Measurements from ENCODE around the gene BLOC1S2. TPM values are rescaled to one million over a fixed set of nuclear protein-coding genes. Genes with fewer than 3 reads are reported as not detected.
"Not testable (repeated sequence)": the region's sequence is repeated elsewhere in the genome, so short reads cannot be mapped to it uniquely, and the experiment has no call there.

BLOC1S2 gene
- total RNA-seq, 6 donors from 2014 or later: 25.1 to 51.2 (median 38.5) TPM

GRCh38 chr10:100306861-100307260, 20.4 kb upstream of the BLOC1S2 start:
- H3K4me3 ChIP-seq: no peak overlapping the region
- WGBS, 2 donors: 89 to 90% methylated on average over 5 of the region's 5 CpGs
- ATAC-seq (ENCODE audit: low FRiP score in 2 of 2): no peak

GRCh38 chr10:100304414-100304813, 17.9 kb upstream of the BLOC1S2 start:
- Histone ChIP-seq H3K4me3 (no peak overlapping the region), H3K27ac (no peak overlapping the region), H3K36me3 (no peaks in the 10 kb centered on the region), H3K4me1 (no peaks in the 10 kb centered on the region), H3K9me3 (no peaks in the 10 kb centered on the region), H3K27me3 (no peaks in the 10 kb centered on the region)
- WGBS, 2 donors: 79 to 98% methylated on average over 3 of the region's 3 CpGs
- TF ChIP-seq POLR2A (IDR thresholded peaks at IDR 0.05): no peak
- no peak for TF ChIP-seq EP300 (IDR thresholded peaks at IDR 0.05)
- TF ChIP-seq CTCF (IDR thresholded peaks at IDR 0.05): no peak
- TF ChIP-seq POLR2AphosphoS5 (IDR thresholded peaks at IDR 0.05): no peak
- DNase-seq (no peak), ATAC-seq (ENCODE audit: low FRiP score in 2 of 2) (no peak)

More at GRCh38 chr10:100306861-100307260, 20.4 kb upstream of the BLOC1S2 start:
- no peak for TF ChIP-seq EP300 (IDR thresholded peaks at IDR 0.05)
- TF ChIP-seq POLR2AphosphoS5 (IDR thresholded peaks at IDR 0.05): no peak
- TF ChIP-seq POLR2A (IDR thresholded peaks at IDR 0.05): no peak
- no peak for TF ChIP-seq CTCF (IDR thresholded peaks at IDR 0.05)
- DNase-seq: no peak
- no peaks in the 10 kb centered on the region for H3K4me1 ChIP-seq
- H3K36me3 ChIP-seq: no peaks in the 10 kb centered on the region
- H3K27me3 ChIP-seq: no peaks in the 10 kb centered on the region
- no peaks in the 10 kb centered on the region for H3K9me3 ChIP-seq
- H3K27ac ChIP-seq: no peak overlapping the region

GRCh38 chr10:100303724-100304319, 17.3 kb upstream of the BLOC1S2 start:
- peak in 1 of 2 donors; percentile 61 for ATAC-seq (ENCODE audit: low FRiP score in 2 of 2)
- TF ChIP-seq POLR2AphosphoS5 (IDR thresholded peaks at IDR 0.05): no peak
- TF ChIP-seq CTCF (IDR thresholded peaks at IDR 0.05): peak in 4 of 6 experiments; percentile 35 to 61 (median 48)
- 29 to 35% methylated on average over 7 of the region's 7 CpGs for WGBS, 2 donors
- no peaks in the 10 kb centered on the region for H3K36me3 ChIP-seq
- no peaks in the 10 kb centered on the region for H3K27me3 ChIP-seq
- no peak for DNase-seq
- H3K4me3 ChIP-seq: no peak overlapping the region
- no peaks in the 10 kb centered on the region for H3K9me3 ChIP-seq
- H3K27ac ChIP-seq: no peak overlapping the region
- H3K4me1 ChIP-seq: no peaks in the 10 kb centered on the region

- not testable (repeated sequence) for H3K36me3 ChIP-seq; H3K27ac ChIP-seq; H3K9me3 ChIP-seq; H3K4me1 ChIP-seq; H3K4me3 ChIP-seq; ATAC-seq (ENCODE audit: low FRiP score in 2 of 2); DNase-seq; H3K27me3 ChIP-seq
- WGBS, 2 donors: 60 to 74% methylated on average over 5 of the region's 5 CpGs
Measured at GRCh38 chr10:100301123-100301522, 14.6 kb upstream of the BLOC1S2 start.

GRCh38 chr10:100297242-100297641, 10.8 kb upstream of the BLOC1S2 start:
- ATAC-seq (ENCODE audit: low FRiP score in 2 of 2): peak in 1 of 2 donors; percentile 8
- no peak overlapping the region for H3K4me3 ChIP-seq
- no peaks in the 10 kb centered on the region for H3K36me3 ChIP-seq
- no peaks in the 10 kb centered on the region for H3K27me3 ChIP-seq
- peaks cover 0 to 3% (median 0%) of the 10 kb centered on the region in 4 donors for H3K4me1 ChIP-seq
- 65 to 74% methylated on average over 9 of the region's 9 CpGs for WGBS, 2 donors
- TF ChIP-seq CTCF (IDR thresholded peaks at IDR 0.05) (no peak), EP300 (IDR thresholded peaks at IDR 0.05) (no peak), POLR2A (IDR thresholded peaks at IDR 0.05) (no peak), POLR2AphosphoS5 (IDR thresholded peaks at IDR 0.05) (no peak)
- H3K27ac ChIP-seq: no peak overlapping the region
- H3K9me3 ChIP-seq: no peaks in the 10 kb centered on the region
- no peak for DNase-seq

Data from upper lobe of left lung (tissue), 6 donors.